Measurements from ENCODE around the gene IDUA.
"Not testable (repeated sequence)": the region's sequence is repeated elsewhere in the genome, so short reads cannot be mapped to it uniquely, and the experiment has no call there.

IDUA gene

DNA sequence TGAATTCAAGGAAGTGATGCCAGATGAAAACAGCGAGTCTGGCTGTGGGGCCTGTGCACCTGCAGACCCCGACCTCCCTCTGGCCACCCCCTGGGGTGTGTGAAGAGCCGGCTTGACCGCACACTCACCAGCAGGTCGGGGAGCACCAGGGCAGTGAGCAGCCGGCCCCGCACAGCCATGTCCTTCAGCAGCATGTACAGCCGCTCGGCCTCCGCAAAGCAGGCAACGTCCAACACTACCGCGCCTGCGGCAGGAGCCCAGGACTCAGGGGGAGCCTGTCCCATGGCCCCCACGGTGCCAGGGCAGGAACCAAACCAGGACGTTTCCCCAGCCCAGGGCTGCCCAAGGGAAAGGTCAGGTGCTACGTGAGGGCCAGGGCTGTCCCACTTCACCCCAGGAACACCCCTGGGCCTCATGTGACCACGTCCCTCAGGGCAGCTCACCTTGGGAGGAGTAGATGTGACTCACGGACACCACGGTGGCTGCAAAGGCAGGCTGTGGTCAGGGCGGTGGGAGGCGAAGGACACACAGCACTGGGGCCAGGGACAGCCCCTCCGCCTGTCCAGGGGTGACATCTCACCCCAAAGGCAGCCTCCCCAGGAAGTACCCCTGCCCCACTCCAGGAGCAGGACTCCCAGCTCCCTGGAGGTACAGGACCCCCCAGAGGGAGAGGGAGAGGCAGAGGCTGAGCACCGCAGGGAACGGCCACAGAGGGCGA is 21.6 kb upstream of the IDUA start:
- no peak for DNase-seq
- intact Hi-C loops (cut with DNase I), result no loop called here

GRCh38 chr4:965766-966134 is 21.1 kb upstream of the IDUA start:
- DNase-seq, result no peak
- intact Hi-C loops (cut with DNase I), result no loop called here

DNA sequence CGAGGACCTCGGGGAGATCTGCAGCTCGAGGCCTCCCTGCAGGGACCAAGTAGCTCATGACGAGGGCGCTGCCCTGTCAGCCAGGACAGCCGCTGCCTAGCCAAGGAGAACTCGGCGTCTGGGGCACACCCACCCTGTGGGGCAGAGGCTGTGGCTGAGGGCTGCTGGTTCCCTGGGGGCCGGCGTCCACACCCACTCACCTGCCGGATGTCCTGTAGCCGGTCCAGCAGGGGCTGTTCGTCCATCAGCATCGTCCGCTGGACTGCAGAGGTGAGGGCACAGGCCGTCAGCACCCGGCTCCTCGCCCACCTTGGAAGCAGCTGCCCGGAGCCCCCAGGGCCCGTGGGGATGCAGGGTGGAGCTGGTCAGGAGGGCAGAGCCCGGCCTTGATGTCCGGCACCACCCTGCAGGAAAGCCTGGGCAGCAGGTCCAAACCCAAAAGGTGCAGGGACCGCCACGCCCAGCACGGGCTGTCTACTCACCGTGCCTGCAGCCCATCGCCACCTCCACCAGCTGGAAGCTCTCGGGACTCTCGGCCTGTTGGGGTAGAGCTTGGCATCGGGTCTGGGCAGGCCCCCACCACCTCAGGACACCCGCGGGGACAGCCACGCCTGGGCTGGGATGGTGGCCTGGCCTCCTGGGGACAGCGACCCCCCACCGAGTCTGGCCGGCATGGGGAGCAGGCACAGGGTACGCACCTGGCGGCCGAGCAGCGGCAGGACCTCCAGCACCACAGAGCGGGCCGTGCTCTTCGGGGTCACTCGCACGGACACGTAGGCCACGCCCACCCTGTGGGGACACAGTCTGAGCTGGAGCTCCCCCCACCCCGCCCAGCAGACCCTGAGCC is 20.4 kb upstream of the IDUA start:
- intact Hi-C loops (cut with DNase I), result no loop called here
- no peak for DNase-seq

DNA sequence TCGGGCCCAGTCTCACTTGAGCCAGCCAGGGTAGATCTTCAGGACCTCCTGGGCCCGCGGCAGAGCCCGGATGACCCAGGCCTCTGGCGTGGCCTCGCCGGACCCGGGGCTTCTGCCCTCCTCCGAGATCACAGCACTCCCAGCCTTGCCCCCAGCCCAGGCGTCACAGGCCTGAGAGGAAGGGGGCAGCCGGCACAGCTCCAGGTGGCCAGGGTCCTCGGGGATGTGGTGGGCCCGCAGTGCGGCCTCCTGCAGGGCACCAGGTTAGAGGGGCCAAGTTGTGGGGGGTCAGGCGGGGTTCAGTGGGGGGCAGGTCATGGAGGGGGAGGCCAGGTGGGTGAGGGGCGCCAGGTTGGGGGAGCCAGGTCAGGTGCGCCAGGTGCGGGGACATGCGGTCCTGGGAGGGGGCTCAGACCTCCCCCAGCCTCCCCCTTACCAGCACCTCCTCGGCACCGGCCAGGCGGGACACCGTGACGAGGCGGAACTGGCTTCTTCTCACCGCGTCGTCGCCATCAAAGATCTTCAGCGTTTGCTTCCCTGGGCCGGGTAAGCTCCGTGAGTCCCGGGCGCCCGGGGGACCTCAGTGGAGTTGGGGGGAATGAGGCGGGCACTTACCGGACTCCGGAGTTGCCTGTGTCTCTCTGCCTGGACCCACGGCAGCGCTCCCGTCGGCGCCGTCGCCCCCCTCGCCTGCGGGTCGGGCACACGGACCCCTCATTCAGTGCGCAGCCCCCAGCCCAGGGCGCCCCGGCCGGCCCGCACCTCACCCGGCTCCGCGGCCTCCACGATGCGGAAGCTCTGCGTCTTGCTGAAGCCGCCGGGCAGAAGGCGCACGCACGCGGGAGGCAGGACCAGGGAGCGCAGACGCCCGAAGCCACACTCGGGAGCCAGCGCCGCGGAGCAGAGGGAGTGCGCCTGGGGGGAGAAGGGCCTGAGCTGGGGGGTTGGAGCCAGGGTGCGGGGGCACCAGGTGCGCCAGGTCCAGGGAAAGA is 19.4 kb upstream of the IDUA start:
- intact Hi-C loops (cut with DNase I), result no loop called here
- no peak for DNase-seq

DNA sequence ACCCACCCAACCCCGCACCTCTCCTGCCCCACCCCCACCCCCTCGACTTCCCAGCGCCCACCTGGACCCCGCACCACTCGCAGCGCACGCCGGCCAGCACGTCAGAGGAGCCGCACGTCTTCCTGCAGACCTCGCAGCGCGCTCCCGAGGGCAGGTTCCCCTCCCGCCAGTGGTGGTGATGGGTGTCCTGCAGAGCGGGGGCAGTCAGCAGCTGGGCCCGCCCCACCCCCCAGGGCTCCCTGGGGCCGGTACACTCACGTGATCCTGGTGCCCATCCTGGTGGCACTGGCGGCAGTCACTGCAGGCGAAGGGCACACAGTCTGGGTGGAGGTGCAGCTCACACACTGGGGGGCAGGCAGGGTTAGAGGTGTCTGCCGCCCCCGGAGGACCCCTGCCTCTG is 18.6 kb upstream of the IDUA start:
- intact Hi-C loops (cut with DNase I), result no loop called here
- DNase-seq, result no peak

DNA sequence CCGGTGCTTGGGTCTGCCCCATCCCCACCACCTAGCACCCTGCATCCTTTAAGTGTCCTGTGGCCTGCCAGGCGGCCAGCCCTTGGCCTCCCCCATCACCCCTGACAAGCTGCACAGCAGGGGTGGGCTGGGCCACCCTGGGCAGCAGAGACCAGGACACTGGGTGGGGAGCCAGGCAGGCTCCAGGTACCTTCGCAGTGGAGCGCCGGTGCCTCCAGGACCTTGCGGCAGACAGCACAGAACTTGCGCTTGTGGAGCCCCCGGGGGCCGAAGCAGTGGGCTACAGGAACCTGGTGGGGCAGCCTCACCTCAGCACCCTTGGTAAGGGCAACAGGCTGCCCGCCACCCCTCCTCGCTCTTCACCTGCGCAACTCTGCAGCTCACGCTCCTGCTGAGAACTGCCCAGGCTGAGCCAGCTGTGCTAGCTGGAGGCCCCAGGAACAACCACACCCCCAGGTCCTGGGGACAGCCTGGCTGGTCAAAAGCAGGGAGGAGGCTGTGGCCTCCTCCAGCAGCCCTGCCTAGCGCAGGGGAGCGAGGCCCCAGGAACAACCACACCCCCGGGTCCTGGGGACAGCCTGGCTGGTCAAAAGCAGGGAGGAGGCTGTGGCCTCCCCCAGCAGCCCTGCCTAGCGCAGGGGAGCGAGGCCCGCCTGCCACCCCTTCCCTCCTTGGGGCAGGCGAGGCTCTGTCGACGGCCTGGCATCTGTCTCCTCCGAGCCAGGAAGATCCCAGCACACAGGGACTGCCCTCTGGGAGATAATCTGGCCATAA is 18.0 kb upstream of the IDUA start:
- DNase-seq, result no peak
- intact Hi-C loops (cut with DNase I), result no loop called here

- intact Hi-C loops (cut with DNase I), result loop anchor here (5.0 kb wide), 1 partner anchor 38 kb away; the partner anchor contains the start of genes GAK and TMEM175
- DNase-seq, result no peak
Observed at GRCh38 chr4:970046-970745, 16.6 kb upstream of the IDUA start.

DNA sequence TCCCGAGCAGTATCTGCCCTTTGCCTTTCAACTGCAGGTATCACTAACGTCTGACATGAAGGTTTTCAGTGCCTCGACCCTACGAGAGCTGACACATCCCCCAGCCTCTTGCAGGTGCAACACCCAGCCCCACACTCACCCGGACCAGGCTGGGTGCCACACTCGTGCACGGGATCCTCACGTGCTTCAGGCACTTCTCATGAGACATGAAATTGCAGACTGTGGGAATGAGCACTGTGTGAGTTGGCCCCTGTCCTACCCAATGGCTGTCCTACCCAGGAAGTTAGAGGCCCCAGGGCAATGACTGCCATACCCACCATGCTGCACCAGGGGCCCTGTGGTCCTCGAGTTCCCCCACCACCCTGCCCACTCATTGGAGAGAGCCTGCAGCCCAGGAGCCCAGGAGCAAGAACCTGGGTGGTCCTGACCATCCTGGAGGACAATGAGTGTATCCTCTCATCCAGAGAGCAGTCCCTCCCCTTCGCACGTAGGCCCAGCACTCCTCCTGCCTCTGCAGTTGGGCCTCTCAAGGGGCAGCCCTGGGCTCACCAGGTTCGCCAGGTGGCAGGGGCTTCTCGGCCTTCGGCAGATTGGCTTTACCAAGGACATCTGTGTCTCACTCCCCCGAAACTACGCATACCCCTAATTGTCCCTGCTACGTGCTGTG is 15.9 kb upstream of the IDUA start:
- intact Hi-C loops (cut with DNase I), result loop anchor here (5.0 kb wide), 1 partner anchor 39 kb away; the partner anchor contains the start of genes GAK and TMEM175
- no peak for DNase-seq

DNA sequence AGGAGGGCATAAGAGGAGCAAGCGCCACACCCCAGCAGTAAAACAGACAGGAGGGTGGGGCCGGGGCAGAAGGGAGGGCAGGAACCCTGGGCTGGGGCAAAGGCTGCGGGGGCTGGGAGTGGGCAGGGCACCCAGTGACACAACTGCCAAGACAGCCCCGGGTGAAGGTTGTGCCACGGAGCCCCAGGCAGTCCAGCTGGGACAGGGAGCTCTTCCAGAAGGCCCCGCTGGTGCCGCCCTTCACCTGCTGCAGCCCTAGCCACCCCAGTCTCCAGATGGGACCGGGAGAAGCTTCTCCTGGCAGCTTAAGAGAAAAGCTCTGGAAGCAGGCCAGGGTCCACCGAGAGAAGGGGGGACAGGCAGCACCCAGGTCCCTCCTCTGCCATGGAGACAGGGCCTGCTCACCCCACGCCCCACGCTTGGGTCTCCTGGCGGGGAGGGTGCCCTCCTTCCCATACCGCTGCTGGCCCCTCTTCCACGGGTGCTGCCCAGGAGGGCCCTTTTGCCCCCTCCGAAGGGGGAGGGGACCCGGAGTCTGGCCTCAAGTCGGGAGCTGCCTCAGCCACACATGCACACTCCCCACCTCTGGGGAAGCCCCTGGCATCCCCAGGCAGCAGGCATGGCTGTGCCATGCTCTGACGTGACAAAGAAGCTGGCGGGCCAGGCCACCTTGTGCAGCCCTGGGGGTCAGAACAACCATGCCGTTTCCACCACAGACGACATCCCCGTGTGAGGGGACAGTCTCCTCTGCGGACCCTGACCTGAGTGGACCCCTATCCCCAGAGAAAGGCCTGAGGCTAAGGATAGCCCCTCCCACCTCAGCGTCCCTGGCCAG is 15.0 kb upstream of the IDUA start:
- no peak for DNase-seq
- intact Hi-C loops (cut with DNase I), result loop anchor here (5.0 kb wide), 1 partner anchor 40 kb away; the partner anchor contains the start of genes GAK and TMEM175

GRCh38 chr4:972651-973424 is 14.0 kb upstream of the IDUA start:
- intact Hi-C loops (cut with DNase I), result loop anchor here (5.0 kb wide), 1 partner anchor 41 kb away; the partner anchor contains the start of genes GAK and TMEM175
- DNase-seq, result peak in 26 of 42 donors; percentile 17 to 72 (median 46)

- DNase-seq, result peak; percentile 73 to 96 (median 92)
- intact Hi-C loops (cut with DNase I), result loop anchor here (5.0 kb wide), 1 partner anchor 41 kb away; the partner anchor contains the start of genes GAK and TMEM175
Observed at GRCh38 chr4:973431-974397, 13.1 kb upstream of the IDUA start, which contains the start of gene DGKQ. Gene DGKQ (minus strand): TSS chr4:973569. CDS start chr4:973482, 87 bp downstream.

- DNase-seq, result no peak
- intact Hi-C loops (cut with DNase I), result loop anchor here (5.0 kb wide), 1 partner anchor 42 kb away; the partner anchor contains the start of genes GAK and TMEM175
Observed at GRCh38 chr4:974668-975067, 12.2 kb upstream of the IDUA start.

DNA sequence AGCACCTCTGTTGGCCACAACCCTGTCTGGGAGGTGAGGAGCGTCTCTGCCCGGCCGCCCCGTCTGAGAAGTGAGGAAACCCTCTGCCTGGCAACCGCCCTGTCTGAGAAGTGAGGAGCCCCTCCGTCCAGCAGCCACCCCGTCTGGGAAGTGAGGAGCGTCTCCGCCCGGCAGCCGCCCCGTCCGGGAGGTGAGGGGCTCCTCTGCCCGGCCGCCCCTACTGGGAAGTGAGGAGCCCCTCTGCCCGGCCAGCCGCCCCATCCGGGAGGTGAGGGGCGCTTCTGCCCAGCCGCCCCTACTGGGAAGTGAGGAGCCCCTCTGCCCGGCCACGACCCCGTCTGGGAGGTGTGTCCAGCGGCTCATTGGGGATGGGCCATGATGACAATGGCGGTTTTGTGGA is 10.8 kb upstream of the IDUA start:
- intact Hi-C loops (cut with DNase I); DNase-seq: not testable (repeated sequence)

Data from head of caudate nucleus (tissue), 42 donors.